LHCN-M2 (cell line): Measurements from ENCODE around the gene SDC1. TPM values are rescaled to one million over a fixed set of nuclear protein-coding genes. Genes with fewer than 3 reads are reported as not detected.

Experiments
- DNase-seq: peaks from one replicate; pipeline ENCODE4 v3.0.0-alpha.2; 2012; ENCODE audit warnings: low read depth
- total RNA-seq: library from RNA; depleted of rRNA; stranded (reverse); fragments of >200 nt; gene quantifications from 2 replicates; pipeline ENCODE4 v1.2.3, GENCODE V29; 2014

The SDC1 gene
- total RNA-seq, 1 experiment from 2014 or later: 73.1 TPM

DNA sequence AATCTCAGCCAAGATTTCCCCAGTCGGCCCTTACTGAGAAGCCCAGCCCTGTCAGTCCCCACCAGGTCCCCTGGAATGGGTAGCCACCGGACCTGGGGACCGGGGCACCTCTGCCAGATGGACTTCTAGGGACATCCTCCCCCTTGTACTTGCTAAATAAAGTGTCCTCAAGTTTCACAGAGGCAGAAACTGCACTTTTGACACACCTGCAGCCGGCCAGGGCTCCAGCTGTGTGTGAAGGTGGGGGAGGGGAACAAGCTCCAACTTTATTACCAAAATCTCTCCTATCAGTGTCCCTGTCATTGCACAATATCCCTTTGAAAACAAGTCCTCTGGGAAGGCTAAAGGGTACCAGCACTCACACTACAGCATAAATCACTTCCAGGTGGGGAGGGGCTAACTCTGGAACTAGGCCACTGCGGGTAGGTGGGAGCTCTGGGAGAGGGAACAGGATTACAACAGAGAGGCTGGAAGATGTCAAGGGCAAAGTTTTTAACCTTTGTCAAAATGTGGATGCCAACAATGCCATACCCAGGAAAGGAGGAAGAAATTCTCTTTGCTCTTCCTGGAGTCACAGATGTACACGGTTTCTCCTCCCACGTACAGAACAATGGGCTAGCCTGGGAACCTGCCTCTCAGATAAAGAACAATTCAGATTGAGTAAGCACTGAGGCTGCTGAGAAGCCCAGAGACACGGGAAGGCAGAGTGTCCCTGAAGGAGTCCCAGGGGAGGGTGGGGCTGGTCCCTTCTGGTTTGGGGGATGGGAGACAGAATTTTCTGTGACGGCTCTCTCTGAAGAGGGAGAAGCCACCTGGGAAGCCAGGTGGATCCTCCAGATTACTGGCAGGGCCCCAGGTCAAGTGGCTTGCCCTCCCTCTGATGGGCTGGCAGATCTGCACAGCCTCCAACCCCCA, 11.0 kb downstream of the SDC1 start:
- DNase-seq: no peak

DNA sequence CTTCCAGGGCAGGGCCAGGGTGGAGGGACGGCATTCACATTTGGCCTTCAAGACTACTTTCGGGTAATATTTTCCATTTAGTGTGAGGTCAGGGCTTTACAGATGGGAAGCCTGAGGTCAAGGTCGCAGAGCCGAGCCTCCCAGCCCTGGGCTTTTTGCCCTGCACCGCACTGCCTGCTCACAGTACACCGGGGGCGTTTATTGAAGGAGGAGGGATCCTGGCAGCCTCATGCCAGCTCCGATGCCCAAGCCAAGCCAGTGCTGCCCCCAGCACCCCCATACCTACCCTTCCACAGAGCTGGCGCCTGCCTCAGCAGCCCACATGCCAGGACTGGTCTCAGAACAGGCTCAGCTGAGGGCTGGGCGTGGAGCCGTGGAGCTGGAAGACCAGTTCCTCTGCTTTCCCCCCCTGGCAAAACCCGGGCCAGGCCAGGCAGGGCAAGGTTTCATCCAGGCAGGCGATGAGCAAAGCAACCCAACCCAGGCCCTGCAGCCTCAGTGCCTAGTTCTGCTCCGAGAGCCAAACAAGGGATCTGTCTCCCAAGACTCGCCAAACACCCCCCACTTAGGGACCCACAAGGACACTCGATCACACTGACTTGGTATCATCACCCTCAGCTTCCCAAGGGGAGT, 11.9 kb downstream of the SDC1 start:
- no peak for DNase-seq

DNA sequence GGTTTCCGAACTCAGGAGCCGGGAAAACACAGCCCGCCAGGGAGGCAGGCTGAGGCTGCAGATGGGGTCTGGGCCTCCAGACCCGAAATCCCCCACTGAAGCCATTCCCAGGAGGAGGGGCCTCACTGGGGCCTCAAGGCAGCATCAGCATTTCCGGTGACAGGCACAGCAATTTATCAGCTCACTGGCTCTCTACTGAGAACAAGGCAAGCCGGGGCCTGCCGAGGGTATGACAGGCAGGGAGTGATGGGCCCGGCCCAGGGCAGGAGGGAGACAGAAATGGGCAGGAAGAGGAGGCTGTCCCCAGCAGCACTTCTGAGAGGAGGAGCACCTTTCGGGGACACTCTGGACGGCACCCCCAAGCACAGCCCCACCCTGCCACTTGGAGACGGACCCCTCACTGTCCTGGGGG, 12.5 kb downstream of the SDC1 start:
- no peak for DNase-seq

DNA sequence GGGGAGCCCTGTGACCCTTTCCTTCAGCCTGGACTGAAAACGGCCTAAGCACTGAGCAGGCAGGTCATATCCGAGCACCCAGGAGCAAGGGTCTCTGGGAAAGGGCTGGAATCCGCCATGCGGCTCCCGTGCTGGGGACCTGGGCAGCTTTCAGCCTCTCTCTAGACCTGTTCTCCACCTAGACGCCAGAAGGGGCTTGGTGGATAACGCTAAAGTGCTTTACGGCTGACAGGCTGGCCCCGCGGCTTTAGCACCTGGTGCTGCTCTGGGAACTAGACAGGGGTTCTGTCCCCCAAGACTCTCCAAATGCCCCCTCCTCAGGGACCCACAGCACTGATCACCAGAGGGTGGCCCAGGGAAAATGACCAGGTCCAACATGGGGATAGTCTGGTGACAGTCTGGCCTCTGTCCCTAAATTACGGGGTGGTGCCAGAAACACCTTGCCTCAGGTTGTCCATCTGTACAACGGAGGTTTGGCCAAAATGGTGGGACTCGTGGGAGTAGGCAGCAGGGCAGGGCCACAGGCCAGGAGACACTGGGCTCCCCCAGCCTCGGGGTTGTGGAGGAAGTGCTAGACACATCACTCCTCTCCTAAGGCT, 13.0 kb downstream of the SDC1 start:
- DNase-seq: no peak

DNA sequence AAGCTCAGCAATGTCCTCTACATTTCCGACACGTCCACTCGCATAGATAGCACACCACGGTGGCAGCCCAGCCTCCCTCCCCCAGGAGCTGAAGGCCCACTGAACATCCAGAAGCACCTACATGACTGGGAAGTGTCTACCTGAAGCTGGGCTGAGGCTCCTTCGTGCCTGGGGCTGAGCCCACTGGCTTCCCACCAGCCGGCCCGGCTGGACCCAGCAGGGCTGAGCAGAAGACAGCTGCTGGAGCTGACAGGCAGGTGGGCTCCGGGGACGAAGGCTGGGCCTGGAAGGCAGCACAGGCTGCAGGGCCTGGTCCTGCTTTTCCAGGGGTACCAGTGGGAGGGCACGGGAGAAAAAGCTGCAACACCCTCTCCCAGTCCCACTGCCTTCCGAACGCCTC, 13.5 kb downstream of the SDC1 start:
- no peak for DNase-seq

DNA sequence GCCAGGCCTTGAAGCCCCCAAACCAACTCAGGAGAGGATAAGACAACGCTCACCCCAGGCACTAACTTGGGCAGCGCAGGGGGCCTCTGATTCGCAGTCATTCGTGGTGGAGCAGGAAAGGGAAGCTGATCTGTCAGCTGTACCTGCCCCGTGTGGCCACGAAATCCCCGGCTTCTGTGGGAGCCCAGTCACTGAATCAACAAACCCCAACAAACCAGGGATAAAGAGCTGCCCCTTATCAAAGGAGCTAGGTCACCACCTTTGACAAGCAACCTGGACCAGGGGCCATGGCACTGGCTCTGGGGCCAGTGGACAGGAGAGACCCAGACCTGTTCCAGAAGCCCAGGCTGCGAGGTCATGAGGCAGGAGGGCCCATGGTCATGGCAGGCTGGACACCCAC, 14.5 kb downstream of the SDC1 start:
- DNase-seq: no peak

DNA sequence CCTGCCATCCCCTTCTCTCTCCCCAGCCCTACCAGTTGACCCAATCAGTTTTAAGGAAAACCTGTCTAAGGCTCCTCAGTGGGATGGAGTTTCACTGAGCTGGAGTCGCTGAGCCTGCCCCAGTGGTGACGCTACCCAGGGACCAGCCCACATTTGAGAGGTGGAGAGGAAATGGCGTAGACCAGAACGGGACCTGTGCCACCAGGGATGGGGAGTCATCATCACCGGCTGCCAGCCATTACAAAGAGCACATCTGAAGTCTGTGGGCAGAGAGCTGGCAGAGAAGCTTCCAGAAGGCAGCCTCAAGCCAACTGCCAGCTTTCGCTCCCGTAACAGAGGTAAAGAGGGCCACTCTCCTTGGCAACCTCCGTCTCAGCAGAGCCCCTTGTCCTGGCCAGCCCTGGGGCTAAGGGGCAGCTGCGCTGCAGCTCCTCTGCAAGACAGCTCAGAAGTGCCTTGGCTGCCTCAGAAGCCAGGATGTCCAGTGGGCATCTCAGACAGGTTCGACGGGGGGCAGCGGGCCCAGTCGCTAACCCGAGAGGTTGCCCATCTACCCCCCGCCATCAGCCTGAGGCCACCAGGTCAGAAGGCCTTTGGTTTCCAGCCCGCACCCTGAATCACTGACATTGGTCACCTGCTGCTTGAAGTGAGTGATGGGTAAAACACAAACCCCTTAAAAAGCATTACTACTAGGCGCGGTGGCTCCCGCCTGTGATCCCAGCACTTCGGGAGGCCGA, 15.4 kb downstream of the SDC1 start:
- DNase-seq: no peak

DNA sequence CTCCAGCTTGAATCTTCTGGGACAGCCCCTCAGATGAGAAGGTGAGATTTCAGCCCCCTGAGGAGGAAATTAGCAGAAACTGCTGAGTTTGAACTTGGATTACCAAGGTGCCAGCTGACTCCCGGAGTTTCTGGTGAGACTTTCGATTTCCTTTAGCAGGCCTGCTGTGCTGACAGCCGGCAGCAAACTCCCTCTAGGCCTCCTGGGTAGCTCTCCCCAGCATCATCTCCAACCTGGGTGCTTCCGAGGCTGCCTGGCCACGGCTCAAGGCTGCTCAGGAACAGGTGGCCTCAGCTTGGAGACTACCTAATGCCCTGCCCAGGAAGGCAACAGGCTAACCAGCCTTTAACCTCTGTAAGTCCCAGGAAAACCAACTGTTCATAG, 16.5 kb downstream of the SDC1 start:
- DNase-seq: no peak

DNA sequence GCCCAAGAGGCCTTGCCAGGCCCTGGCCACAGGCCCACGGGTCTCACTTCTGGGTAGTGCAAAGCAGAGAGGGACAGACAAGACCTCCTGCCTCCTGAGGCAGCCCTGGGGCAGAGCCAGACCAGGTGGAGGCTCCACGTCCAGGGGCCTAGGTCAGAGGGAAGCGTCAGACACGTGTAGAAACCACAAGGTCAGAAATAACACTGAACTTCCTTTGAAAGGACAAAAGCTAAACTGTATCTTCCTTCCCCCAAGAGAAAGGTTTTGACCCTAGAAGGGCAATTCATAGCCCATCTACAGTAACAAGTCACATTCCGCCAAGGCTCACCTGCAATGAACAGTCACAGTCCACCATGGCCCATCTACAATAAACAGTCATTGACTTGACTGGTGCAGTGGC, 17.9 kb downstream of the SDC1 start:
- DNase-seq: no peak

DNA sequence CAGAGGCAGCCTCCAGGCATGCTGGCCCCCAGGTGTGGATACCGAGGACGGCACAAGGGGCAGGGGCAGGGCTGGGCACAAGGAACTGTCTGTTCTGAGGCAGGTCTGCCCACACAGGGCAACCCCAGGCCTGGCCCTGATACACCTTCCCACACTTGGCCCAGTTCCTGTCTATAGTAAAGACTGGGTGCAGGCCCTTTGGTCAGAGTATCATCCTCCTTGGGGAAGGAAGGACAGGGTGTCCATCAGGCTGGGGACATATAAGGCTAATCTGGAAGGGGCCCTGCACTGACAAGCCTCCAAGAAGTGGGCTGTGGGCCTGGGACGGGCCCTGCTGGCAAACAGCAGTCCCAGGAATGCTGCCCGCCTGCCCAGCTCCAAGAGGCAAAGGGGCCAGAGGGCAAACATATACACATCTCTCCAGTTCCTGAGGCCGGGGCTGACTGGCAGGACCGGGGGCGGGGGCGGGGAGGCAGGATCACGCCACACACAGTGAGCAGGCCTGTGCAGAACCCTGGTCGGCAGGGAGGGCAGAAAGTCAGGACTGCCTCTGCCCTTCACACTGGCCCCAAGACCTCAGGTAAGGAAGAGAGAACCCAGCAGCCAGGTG, 18.9 kb downstream of the SDC1 start:
- DNase-seq: no peak

DNA sequence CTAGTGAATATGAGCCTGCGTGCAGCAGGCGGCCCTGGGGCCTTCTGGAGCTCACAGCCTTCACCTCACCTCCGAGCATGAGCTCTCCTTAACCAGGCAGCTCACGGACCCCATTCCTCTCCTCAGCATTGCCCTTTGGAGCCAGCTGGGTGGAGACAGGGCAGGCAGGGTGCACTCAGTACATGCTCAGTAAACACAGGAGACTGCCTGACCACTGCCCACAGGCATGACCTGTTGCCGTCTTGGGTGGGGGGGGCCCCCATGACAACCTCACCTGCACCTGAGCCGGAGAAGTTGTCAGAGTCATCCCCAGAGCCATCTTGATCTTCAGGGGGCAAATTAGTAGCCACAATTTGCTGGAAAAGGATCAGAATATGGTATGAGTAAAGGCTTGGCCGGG, 19.9 kb downstream of the SDC1 start:
- no peak for DNase-seq

DNA sequence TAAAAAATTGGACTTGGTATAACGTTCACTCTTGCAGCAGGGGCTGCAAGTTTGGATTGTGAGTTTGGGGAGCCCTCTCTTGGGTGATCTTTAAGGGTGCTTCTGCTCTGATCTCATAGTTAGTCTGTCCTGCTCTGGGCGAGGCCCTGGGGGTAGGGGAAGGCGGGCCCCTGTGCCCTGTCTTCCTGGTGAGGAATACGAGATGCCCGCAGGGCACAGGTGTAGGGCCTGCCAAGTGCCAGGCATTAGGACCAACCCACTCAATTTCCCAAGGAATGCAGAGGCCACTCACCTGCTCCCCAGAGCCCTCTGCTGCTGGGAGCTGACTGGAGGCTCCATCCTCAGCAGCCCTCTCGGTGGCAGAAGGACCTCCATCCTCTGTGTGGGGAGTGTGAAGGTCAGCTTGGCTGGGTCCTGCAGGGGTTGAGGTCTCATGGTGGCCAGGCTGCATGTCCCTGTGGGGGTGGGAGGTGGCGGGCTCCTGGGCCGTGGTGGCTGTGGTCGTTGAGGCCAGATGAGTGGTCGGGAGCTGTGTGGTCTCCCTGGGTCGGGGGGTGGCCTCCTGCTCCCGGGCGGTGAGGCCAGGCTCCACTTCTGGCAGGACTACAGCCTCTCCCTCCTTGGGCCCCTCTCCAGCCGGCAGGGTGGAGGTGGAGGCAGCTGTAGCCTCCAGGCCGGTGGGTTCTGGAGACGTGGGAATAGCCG, 21.3 kb downstream of the SDC1 start:
- no peak for DNase-seq

DNA sequence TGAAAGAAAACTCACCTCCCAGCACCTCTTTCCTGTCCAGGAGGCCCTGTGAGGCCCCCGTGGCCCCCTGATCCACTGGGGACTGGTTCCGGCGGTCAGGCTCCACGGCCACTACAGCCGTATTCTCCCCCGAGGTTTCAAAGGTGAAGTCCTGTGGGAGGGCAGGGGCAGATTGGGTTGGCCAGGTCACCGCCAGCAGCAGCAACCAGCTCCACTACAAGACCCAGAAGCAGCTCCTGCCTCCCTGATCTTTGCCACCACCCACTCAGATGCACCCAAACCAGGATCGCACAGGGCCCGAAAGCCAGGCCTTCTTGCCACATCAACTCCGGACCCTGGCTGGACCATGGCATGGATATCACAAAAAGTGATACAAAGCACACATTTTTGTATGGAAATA, 21.9 kb downstream of the SDC1 start:
- no peak for DNase-seq

DNA sequence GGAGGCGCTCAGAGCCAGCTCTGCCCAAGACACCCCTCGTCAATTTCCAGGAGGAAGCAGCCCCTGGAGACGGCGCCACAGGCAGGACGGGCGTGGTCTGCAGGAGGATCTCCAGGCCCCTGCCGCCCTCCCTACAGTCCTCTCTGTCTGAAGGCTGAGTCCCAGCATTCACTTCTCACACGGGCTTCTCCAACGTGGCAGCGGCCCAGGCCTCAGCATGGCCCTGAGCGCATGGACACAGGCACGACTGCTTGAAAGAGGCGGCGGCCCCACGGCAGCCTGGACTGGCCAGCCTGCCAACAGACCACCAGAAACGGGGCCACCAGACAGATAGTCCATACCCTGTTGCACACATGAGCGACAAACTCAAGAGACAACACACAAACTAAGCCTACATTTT, 23.3 kb downstream of the SDC1 start:
- no peak for DNase-seq

DNA sequence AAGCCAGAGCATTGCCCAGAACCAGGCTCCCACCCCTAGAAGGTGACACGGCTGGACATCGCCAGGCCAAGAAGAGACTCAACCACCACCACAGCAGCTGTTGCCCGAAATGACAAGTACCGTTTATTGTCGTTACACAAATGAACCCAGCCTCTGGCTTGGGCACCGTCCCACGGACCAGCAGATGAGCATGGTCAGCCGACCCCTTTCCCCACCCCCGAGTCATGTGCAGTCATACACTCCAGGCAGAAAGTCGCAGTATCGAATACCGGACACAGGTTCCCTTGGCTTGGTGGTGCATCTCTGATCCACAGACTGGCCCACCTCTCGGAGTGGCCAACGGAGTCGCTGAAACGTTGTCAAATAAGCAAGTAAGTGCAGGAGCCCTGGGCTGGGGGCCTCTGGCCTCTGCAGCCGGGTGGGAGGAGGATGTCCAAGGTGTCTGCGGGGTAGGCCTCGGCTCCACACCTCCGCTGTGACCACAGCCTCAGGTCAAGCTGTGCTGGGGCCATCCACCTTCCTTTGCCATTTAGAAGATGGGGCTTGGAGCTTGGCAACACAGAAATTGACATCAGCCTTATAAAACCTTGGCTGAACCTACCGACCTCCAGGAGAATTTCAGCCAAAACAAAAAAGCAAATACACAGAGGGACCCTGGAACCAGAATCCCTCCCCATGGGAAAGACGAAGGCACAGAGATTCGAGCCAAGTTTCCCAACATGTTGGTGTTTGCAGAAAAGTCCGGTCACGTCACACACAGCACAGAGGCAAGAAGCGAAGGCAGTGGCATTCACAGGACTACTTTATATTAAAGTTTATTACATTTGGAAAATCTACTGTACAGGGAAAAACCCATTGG, 24.0 kb downstream of the SDC1 start:
- DNase-seq: no peak

DNA sequence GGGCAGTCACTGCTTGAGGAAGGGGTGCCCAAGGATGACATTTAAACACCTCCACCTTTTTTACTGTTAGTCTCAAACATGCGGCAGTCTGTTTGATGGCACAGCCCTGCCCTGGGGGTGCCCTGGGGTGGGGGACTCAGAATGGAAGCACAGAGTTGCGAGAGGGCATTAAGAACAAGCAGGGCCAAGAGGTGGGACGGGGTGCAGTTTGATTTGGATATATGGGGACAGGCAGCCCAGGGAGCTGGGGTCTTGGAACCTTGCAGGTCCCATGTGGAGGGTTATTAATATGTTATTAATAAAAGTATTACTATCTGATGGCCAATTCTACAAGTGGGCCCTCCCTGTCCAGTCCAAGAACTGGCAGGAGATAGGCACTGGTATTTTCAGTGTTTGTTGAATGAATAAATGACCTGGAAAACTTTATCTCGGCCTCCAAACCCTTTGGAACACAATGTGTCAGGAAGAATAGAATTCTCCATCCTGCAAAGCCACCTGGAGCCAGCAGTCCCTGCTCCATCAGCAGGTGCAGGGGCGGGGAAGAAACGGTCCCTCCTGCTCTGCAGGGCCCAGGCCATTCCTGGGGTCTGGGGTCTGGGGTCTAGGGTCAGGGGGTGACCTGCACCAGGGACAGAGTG, 25.2 kb downstream of the SDC1 start:
- DNase-seq: no peak

DNA sequence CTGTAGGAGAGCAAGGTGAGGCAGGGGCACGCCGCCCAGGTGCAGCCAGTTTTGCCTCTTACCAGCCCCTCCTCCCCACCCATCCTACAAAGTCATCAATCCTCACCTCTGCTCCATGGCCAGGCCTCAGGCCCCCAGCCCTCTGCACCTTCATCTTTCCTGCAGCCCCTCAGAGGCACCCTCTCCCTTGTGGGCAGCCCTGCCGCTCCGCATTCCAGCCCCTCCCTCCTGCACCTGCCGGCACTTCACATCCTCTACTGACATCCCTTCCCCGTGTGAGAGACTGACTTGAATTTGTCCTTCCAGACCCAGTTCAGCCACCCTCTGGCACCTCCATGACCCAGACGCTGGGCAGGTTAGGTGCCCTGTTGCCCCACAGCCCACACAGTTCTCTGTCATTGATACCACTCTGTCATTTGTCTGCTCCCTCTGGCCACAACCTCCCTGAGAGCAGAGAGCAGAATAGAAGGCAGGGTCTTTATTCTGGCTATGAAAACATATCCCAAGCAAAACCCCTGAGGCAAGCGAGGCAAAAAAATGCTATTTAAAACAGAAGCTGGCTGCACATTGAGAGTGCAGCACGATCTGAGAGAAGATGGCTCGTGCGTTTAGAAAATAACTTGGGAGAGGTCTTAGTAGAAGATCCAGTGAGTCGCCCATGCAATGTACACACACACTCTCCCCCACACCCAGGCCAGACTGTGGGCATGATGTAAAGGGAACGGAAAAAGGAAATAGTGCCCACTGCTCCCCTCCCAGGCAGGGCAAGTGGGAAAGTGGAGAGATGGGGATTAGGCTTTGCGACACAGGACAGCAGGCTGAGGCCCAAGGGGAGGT, 25.9 kb downstream of the SDC1 start:
- no peak for DNase-seq

DNA sequence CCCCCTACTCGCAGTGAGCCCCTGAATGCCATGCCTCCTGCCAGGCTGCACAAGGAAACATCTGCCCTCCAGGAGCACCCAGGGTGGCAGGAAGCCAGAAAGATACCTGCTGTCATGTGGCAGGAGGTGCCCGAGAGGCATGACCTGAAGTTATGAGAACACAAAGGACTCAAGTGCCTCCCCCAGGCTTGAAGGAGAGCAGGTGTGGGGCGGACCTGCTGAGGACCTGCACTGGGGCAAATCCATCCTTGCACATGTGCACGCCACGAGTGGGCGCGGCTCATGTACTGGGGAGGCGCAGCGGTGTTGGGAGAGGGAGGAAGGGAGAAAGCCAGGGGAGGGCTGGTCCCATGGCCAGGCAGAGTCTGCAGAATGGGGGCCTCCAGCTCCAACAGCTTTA, 26.9 kb downstream of the SDC1 start:
- no peak for DNase-seq

DNA sequence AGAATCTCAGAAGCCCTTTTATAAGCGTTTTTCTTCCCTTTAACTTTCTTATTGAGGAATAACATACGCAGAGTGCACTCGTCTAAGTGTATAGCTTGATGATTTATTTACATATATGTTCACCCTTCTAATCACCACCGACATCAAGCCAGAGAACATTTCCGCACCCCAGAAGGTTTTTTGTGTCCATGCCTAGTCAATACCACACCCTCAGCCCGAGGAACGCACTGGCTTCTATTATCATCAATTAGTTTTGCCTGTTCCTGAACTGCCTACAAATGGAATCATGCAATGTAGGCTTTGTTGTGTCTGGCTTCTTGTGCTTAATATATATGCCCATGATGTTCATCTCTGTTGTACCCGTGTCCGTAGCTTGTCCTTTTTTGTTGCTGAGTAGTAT, 27.7 kb downstream of the SDC1 start:
- DNase-seq: no peak
